NCI-H187 (cell line): ENCODE measurements around the gene TMEM156.
"Not testable (repeated sequence)": the region's sequence is repeated elsewhere in the genome, so short reads cannot be mapped to it uniquely, and the experiment has no call there.

Experiments
- DNase-seq, 2 experiments: peaks; one replicate each; lab custom pipeline; 2025; lab: John Stamatoyannopoulos, UW

The TMEM156 gene

DNA sequence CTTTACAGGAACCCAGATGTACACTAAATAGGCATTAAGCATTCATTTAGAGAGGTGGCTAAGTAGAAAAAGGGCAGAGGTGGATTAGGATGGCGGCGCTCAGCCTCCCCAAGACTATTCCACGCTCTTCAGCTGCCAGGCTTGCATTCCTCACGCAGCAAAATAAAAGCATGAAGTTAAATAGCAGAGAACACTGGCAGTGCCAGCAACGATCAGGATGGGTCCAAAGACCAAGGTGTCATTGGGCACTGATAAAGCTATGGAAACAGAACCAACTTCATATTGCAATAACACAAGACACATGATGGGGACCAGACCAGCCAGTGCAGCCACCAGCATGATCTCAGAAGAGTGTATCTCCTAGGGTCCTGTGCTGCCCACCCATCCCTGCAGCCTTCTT lies 42.0 kb downstream of the TMEM156 start:
- no peak for DNase-seq

DNA sequence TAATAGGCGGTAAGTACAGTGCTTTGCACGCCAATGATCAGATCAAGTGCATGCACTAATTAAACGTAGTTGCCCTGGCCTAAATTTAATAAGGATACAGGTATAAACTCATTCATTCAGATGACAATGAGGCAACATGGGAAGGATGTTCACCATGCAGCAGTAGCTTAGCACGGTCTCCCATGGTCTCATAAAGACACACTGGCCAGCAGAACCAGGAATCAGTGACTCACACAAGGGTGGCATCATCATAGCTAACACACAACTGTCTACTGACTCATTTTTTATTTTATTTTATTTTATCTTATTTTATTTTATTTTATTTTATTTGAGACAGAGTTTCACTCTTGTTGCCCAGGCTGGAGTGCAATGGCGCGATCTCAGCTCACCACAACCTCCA lies 42.7 kb downstream of the TMEM156 start:
- DNase-seq, result no peak

DNA sequence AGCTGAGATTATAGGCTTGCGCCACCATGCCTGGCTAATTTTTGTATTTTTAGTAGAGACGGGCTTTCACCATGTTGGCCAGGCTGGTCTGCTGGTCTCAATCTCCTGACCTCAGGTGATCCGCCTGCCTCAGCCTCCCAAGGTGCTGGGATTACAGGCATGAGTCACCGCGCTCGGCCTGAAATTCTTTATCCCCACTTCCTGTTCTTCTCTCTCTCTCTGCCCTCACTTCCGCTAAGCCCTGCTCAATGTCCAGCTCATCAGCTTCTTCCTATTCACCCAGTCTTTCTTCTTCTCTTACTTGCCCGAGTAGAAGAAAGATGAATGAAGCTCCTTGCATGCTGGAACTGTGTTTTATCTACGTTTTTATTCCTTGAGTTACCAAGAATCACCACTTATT lies 43.9 kb downstream of the TMEM156 start:
- not testable (repeated sequence) for DNase-seq

- DNase-seq, result no peak
Observed at GRCh38 chr4:38987491-38987890, 44.7 kb downstream of the TMEM156 start.

GRCh38 chr4:38985410-38986100 lies 46.7 kb downstream of the TMEM156 start:
- DNase-seq, result no peak

GRCh38 chr4:38983787-38984598 lies 48.2 kb downstream of the TMEM156 start:
- no peak for DNase-seq

DNA sequence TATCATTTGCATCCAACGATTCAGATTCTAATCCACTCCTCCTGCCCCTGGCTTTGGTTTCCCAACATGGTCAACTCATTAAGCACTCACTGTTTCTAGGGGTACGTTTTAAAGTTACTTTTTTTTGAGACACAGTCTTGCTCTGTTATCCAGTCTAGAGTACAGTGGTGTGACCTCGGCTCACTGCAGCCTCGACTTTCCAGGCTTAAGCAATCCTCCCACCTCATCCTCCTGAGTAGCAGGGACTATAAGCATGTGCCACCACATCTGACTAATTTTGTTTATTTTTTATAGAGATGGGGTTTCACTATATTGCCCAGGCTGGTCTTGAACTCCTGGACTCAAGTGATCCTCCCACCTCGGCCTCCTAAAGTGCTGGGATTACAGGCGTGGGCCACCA lies 48.9 kb downstream of the TMEM156 start:
- no peak for DNase-seq

- DNase-seq, result no peak
Observed at GRCh38 chr4:38982361-38983095, 49.7 kb downstream of the TMEM156 start.

DNA sequence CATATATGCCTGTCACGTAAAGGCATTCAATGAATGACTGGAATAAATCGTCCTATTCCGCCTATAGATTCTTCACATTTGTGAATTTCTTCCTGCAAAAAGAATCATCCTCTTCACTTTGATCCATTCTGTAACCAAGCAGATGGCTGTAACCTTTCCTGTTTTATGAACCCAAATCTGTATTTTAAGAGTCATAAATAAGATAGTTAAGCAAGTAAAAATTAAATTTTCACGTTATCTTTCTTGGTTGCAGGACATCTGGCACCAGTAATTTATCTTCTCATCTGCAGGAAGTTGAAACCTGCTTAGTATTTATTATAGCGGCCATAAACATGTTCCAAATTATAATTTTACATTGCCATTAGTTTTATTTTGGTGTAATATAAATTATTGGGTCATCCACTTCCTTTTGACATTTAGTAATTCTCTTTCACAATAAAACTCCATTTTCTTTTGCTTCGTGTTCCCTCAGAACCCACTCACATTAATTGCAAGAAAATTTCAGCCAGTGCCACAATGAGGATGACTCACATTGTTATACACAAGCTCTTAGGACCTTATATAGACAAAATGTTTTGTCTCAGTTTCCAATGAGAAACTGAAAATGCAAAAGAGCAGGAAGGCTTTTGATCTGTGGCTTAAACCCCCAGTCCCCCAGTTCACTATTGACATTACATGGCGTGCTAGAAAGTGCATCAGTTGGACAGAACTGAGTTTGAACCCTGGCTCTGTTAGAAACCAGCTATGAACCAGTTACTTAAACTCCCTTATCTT lies 51.1 kb downstream of the TMEM156 start:
- DNase-seq, result no peak

GRCh38 chr4:38979511-38980230 lies 52.5 kb downstream of the TMEM156 start:
- DNase-seq, result no peak

DNA sequence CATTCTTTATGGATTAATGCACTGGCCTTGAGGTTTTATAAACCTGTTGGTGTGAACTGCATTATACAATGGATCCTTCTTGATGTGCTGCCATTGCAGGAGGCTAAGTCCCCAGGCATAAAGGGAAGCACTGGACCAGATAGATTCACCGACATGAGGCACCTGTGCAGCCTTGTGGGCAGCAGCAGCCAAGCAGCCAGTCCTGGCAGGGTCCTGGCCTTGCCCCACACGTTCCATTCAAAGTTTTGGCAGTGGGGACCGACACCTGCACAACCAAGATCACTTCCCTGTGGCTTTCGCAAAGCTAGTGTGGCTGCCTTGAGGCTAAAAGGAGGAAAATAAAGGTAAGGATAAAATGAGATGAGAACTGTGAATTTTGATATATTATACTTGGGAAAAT lies 53.1 kb downstream of the TMEM156 start:
- DNase-seq, result no peak

- DNase-seq, result no peak
Observed at GRCh38 chr4:38976308-38976707, 55.9 kb downstream of the TMEM156 start.

DNA sequence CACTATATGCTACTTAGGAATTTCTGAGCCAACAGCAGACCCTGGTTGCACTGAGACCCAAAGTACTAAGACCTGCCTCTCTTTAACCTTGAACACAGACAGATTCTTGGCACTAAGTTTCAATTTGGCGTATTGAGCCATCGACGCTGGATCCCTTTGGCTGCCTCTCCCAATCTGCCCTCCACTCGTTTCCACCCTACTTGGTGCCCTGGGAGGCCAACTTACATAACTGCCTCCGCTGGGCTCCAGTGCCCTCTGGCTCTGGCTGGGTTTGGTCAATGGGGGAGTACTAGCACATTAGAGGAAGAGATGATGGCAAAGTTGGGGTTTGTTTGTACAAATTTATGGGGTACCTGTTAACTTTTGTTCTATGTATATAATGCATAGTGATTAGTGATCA lies 63.5 kb downstream of the TMEM156 start:
- DNase-seq, result no peak

DNA sequence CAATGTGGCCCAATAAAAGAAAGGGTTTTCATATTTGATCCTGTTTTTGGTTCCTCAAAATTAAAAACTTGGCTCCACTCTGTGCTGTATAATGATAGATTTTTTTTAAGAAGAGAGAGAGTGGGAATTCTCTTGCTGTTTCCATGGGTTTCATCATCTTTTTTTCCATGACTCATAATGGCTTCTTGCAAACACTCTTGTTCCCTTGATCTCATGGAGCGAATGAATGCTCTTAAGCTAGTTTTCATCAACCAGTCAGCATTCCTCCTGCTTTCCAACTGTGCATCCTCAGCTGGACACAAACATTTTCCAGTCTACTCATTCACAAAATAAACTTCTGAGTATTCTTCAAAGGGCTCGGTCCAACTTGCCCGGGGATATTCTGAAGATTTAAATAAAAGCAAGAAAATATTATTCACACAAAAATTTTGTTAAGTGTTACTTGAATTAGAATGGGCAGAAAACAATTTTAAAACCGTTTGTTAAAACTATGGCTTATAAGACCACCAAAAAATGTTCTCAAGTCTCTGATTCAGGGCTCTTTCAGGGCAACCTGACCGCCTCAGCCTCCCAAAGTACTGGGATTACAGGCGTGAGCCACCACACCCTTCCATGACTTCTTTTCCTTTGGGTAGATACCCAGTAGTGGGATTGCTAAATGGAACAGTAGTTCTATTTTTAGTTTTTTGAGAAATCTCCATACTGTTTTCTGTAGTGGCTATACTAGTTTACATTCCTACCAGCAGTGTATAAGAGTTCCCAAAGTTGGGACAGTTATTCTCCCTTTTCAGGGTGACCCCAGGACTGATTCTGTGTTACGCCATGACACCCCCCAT lies 64.7 kb downstream of the TMEM156 start:
- no peak for DNase-seq

DNA sequence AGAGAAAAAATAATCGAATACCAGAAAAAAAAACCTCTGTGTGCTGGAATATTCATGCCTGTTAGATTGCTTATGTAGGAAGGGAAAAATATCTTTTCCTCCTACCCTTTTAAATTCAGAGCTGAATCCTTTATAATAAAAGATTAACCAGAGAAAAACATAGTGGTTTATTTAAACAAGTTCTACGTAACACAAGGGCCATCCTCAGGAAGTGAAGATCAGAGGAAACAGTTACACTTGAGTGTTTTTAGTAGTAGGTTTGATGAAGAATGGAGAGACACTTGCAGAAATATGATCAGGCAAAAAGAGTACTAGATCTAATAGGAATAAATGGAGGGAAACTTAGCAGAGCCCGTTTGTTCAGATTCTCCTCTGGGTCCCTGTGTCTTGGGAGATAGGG lies 66.3 kb downstream of the TMEM156 start:
- DNase-seq, result no peak

DNA sequence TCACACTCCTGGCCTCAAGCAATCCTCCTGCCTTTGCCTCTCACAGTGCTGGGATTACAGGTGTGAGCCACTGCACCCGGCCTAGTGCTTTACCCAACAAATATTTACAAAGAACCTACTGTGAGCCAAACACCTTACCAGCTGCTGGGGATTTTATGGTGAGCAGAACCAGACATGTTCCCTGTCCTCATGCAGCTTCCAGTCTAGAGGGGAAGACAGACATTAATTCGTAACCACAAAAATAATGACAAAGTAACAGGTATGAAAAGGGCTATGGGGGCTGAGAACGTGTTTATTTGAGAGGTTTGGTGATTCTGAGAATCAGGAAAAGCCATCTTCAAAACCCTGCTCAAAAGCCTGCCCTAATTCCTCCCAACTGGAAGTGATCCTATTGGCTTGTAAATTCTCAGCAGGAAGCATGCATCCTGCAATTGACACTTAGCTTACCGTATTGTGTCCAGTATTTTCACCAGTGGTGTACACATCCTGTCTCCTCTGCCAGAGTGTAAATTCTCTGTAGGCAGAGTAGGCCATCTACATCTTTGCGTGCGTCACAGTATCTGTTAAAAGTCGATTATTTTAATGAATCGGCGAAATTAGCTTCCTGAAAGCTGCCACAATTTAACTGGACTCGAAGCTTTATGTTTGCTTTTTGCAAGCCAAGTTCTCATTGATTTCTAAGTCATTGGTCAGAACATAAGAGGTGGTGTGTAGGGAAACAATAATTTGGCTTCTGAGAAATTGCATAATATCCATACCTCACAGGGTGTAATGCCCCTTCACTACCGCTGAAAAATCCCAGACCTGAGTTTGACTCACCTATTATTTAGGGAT lies 67.0 kb downstream of the TMEM156 start:
- DNase-seq, result no peak

- not testable (repeated sequence) for DNase-seq
Observed at GRCh38 chr4:38959248-38959647, 73.0 kb downstream of the TMEM156 start.

- no peak for DNase-seq
Observed at GRCh38 chr4:38958453-38959190, 73.6 kb downstream of the TMEM156 start.

DNA sequence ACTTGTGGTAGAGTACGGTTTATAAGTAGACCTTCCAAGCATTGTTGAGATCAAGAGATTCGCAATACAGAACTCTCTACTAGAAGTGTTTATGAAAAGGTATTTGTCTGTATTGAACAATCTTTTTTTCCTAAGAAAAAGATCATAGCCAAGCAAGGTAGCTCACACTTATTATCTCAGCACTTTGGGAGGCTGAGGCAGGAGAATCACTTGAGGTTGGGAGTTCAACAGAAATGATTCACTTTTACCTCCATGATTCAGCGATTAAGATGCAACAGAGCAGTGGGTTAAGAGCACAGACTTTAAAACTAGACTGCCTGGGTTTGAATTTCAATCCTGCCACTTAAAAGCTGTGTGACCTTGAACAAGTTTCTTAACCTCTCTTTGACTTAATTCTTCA lies 74.3 kb downstream of the TMEM156 start:
- DNase-seq, result no peak
